RWPE2 (cell line): Measurements from ENCODE around the gene FUT9.

Experiments
- ATAC-seq: fragments of 200-7000 bp; cut with Tn5 transposase; 3 replicates; pipeline ENCODE4 v1.9.1; 2021; ENCODE audit warnings: low read depth
- DNase-seq: peaks from one replicate; pipeline ENCODE4 v3.0.0-alpha.2; 2020; ENCODE audit warnings: low spot score
- H3K27ac ChIP-seq: fragments of 450-650 bp; 2 replicates; pipeline ENCODE4 v1.5.1; 2017; ENCODE audit warnings: mild to moderate bottlenecking; ENCODE audit not compliant: poor library complexity, severe bottlenecking
- H3K27me3 ChIP-seq: fragments of 250-450 bp; sonication (Bioruptor Pico); 2 replicates; pipeline ENCODE4 v1.5.1; 2021; ENCODE audit warnings: mild to moderate bottlenecking, moderate library complexity; ENCODE audit not compliant: insufficient read depth, poor library complexity, severe bottlenecking
- H3K36me3 ChIP-seq: fragments of 250-450 bp; sonication (Bioruptor Pico); 2 replicates; pipeline ENCODE4 v1.5.1; 2020; ENCODE audit warnings: low read depth, mild to moderate bottlenecking, moderate library complexity
- H3K4me1 ChIP-seq: fragments of 250-450 bp; sonication (Bioruptor Pico); 2 replicates; pipeline ENCODE4 v1.5.1; 2021; ENCODE audit warnings: mild to moderate bottlenecking, moderate library complexity; ENCODE audit not compliant: insufficient read depth, poor library complexity, severe bottlenecking
- H3K4me3 ChIP-seq: fragments of 250-450 bp; sonication (Bioruptor Pico); 2 replicates; pipeline ENCODE4 v1.5.1; 2021; ENCODE audit warnings: mild to moderate bottlenecking, moderate library complexity; ENCODE audit not compliant: severe bottlenecking
- H3K9me3 ChIP-seq: fragments of 250-450 bp; sonication (Bioruptor Pico); 2 replicates; pipeline ENCODE4 v1.5.1; 2021; ENCODE audit warnings: mild to moderate bottlenecking, moderate library complexity; ENCODE audit not compliant: severe bottlenecking
- CTCF ChIP-seq: fragments of 450-650 bp; IDR thresholded peaks from one replicate; pipeline ENCODE4 v1.5.1; 2017; ENCODE audit warnings: mild to moderate bottlenecking, moderate library complexity; ENCODE audit not compliant: poor library complexity, severe bottlenecking

Gene FUT9

GRCh38 chr6:96007663-96008062 lies 8.1 kb upstream of the FUT9 start:
- no peak overlapping the region for H3K4me3 ChIP-seq
- H3K36me3 ChIP-seq = no peaks in the 10 kb centered on the region
- H3K9me3 ChIP-seq = no peaks in the 10 kb centered on the region
- H3K4me1 ChIP-seq = no peaks in the 10 kb centered on the region
- H3K27ac ChIP-seq = no peak overlapping the region
- DNase-seq (no peak), ATAC-seq (no peak)
- TF ChIP-seq CTCF = no peak
- peaks cover 4% of the 10 kb centered on the region for H3K27me3 ChIP-seq

GRCh38 chr6:96013531-96013930 lies 2.2 kb upstream of the FUT9 start:
- no peak overlapping the region for H3K4me3 ChIP-seq
- H3K27me3 ChIP-seq = peaks cover 57% of the 10 kb centered on the region
- no peak for DNase-seq
- ATAC-seq = no peak
- H3K36me3 ChIP-seq = no peaks in the 10 kb centered on the region
- no peaks in the 10 kb centered on the region for H3K9me3 ChIP-seq
- H3K4me1 ChIP-seq = no peaks in the 10 kb centered on the region
- H3K27ac ChIP-seq = no peak overlapping the region
- TF ChIP-seq CTCF = no peak

- H3K27me3 ChIP-seq = peaks cover 58% of the 10 kb centered on the region
- no peaks in the 10 kb centered on the region for H3K9me3 ChIP-seq
- no peaks in the 10 kb centered on the region for H3K4me1 ChIP-seq
- no peak overlapping the region for H3K27ac ChIP-seq
- no peak overlapping the region for H3K4me3 ChIP-seq
- no peak for ATAC-seq
- no peaks in the 10 kb centered on the region for H3K36me3 ChIP-seq
- no peak for DNase-seq
- TF ChIP-seq CTCF = no peak
Measured at GRCh38 chr6:96014846-96015517, 792 bp upstream of the FUT9 start.

GRCh38 chr6:96016334-96017069 lies 728 bp downstream of the FUT9 start:
- Histone ChIP-seq H3K27ac (no peak overlapping the region), H3K9me3 (no peaks in the 10 kb centered on the region), H3K4me1 (no peaks in the 10 kb centered on the region), H3K36me3 (no peaks in the 10 kb centered on the region), H3K4me3 (no peak overlapping the region), H3K27me3 (peaks cover 57% of the 10 kb centered on the region)
- ATAC-seq (no peak), DNase-seq (peak; percentile 22)
- TF ChIP-seq CTCF = no peak

GRCh38 chr6:96017070-96017359 lies 1.2 kb downstream of the FUT9 start:
- H3K4me1 ChIP-seq = no peaks in the 10 kb centered on the region
- peaks cover 54% of the 10 kb centered on the region for H3K27me3 ChIP-seq
- H3K4me3 ChIP-seq = no peak overlapping the region
- no peaks in the 10 kb centered on the region for H3K36me3 ChIP-seq
- no peaks in the 10 kb centered on the region for H3K9me3 ChIP-seq
- no peak for TF ChIP-seq CTCF
- DNase-seq = no peak
- ATAC-seq = no peak
- H3K27ac ChIP-seq = no peak overlapping the region
